Right renal cortex interstitium (tissue), 3 donors: ENCODE data around the gene EXTL2. TPM values are rescaled to one million over a fixed set of nuclear protein-coding genes. Genes with fewer than 3 reads are reported as not detected.
"Not testable (repeated sequence)": the region's sequence is repeated elsewhere in the genome, so short reads cannot be mapped to it uniquely, and the experiment has no call there.

Experiments used
- DNase-seq, 3 donors: peaks; one replicate each; pipeline ENCODE4 v3.0.0-alpha.2; 2013; ENCODE audit warnings: low read depth in 3 of 3, low spot score in 2 of 3
- polyA plus RNA-seq, 3 donors: library from polyadenylated mRNA; unstranded; fragments of 120-200 nt; gene quantifications; one replicate each; pipeline ENCODE4 v1.2.1, GENCODE V29; 2013; ENCODE audit not compliant: insufficient read length in 3 of 3

Gene EXTL2
- polyA plus RNA-seq, 3 donors, result 59.0 to 61.7 (median 61.6) TPM

GRCh38 chr1:100861379-100861778, 33.3 kb downstream of the EXTL2 start:
- no peak for DNase-seq

DNA sequence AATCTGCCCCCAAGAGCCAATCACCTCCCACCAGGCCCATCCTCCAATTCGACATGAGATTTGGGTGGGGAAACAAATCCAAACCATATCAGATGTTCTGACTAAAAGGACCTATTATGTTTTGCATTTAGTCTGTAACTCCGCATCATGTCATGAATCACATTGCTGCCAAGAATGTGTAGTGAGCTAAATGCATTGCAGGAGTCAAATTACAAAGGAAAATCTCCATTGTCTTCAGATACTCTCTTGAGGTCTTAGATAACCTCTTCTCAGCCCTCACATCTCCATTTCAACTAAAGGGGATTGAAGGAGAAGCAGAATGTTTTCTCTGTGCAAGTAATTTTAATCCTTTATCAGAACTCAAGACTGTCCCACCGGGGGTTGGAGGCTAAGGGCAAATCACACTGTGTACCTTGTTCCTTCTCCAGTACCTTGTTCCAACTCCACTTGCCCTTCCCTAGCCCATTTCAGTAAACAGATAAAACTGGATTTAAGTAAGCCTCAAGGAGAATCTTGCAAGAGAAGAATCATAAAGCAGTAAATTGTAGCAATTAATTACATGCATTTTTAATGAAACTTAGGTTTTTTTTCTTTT, 34.1 kb downstream of the EXTL2 start:
- DNase-seq, result no peak

DNA sequence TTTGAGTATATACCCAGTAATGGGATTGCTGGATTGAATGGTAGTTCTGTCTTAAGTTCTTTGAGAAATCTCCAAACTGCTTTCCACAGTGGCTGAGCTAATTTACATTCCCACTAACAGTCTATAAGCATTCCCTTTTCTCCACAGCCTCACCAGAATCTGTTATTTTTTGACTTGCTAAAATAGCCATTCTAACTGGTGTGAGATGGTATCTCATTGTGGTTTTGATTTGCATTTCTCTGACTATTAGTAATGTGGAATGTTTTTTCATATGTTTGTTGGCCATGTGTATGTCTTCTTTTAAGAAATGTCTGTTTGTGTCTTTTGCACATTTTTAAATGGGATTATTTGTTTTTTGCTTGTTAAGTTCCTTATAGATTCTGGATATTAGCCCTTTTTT, 39.5 kb downstream of the EXTL2 start:
- DNase-seq, result not testable (repeated sequence)

GRCh38 chr1:100852976-100853375, 41.7 kb downstream of the EXTL2 start:
- DNase-seq, result no peak

- DNase-seq, result no peak
Observed at GRCh38 chr1:100851726-100852125, 42.9 kb downstream of the EXTL2 start.

GRCh38 chr1:100847361-100848082, 47.1 kb downstream of the EXTL2 start:
- no peak for DNase-seq

DNA sequence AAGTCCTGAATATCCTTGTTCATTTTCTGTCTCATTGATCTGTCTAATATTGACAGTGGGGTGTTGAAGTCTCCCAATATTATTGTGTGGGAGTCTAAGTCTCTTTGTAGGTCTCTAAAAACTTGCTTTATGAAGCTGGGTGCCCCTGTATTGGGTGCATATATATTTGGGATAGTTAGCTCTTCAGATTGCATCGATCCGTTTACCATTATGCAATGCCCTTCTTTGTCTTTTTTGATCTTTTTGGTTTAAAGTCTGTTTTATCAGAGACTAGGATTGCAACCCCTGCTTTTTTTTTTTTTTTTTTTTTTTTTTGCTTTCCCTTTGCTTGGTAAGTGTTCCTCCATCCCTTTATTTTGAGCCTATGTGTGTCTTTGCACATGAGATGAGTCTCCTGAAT, 51.5 kb downstream of the EXTL2 start:
- DNase-seq, result not testable (repeated sequence)

GRCh38 chr1:100835866-100836842, 58.5 kb downstream of the EXTL2 start:
- no peak for DNase-seq

GRCh38 chr1:100834777-100835660, 59.6 kb downstream of the EXTL2 start:
- DNase-seq, result no peak

GRCh38 chr1:100832694-100833428, 61.8 kb downstream of the EXTL2 start:
- no peak for DNase-seq

- not testable (repeated sequence) for DNase-seq
Observed at GRCh38 chr1:100825666-100826065, 69.0 kb downstream of the EXTL2 start.

Other genes with a start within 250 kb of the EXTL2 start
- gene VCAM1, start 175.1 kb downstream of the EXTL2 start, polyA plus RNA-seq, result 10 to 100 TPM; 30.0 to 51.7 (median 41.7) TPM
- gene SLC30A7, start 1.2 kb upstream of the EXTL2 start, polyA plus RNA-seq, result 10 to 100 TPM; 16.0 to 17.3 (median 17.0) TPM
- gene DPH5, start 130.9 kb upstream of the EXTL2 start, polyA plus RNA-seq, result 10 to 100 TPM; 63.4 to 69.2 (median 64.8) TPM